Activated B cell treated with CpG ODN at 0.5 μM for 24 hours (primary cell): Measurements from ENCODE around the gene TMEM212. TPM values are rescaled to one million over a fixed set of nuclear protein-coding genes. Genes with fewer than 3 reads are reported as not detected.
A peak's percentile ranks its signal among the peaks of the same experiment; 100 is the strongest.

Source experiments
- ATAC-seq: fragments of 200-7000 bp; cut with Tn5 transposase; one replicate; pipeline ENCODE4 v1.10.0; 2021; ENCODE audit warnings: low read depth, mild to moderate bottlenecking, moderate library complexity
- CTCF ChIA-PET: fragments of 350-600 bp; sonication (Branson Sonifier 250); formaldehyde crosslinking; loops from one replicate; lab custom pipeline; 2021; ENCODE audit warnings: antibody characterized with exemption; lab: Charles Lee
- POLR2A ChIA-PET: fragments of 350-600 bp; sonication (Branson Sonifier 250); formaldehyde crosslinking; loops from one replicate; lab custom pipeline; 2021; ENCODE audit warnings: antibody characterized with exemption; lab: Charles Lee
- DNase-seq: peaks from one replicate; pipeline ENCODE4 v3.0.0; 2022
- H3K27ac Mint-ChIP-seq: one replicate; pipeline ENCODE4 v1.8.0; 2020; ENCODE audit warnings: mixed read lengths
- H3K27me3 Mint-ChIP-seq: one replicate; pipeline ENCODE4 v1.8.0; 2021; ENCODE audit warnings: mixed read lengths
- H3K36me3 Mint-ChIP-seq: one replicate; pipeline ENCODE4 v1.8.0; 2021; ENCODE audit warnings: low read depth, mixed read lengths
- H3K4me1 Mint-ChIP-seq: one replicate; pipeline ENCODE4 v1.8.0; 2021; ENCODE audit warnings: mixed read lengths
- H3K4me3 Mint-ChIP-seq: one replicate; pipeline ENCODE4 v1.8.0; 2020; ENCODE audit warnings: mild to moderate bottlenecking, mixed read lengths
- H3K9me3 Mint-ChIP-seq: one replicate; pipeline ENCODE4 v1.8.0; 2020; ENCODE audit warnings: mixed read lengths
- CTCF ChIP-seq: fragments of 200-600 bp; IDR thresholded peaks from one replicate; pipeline ENCODE4 v1.8.0; 2022; ENCODE audit warnings: antibody characterized with exemption, mild to moderate bottlenecking
- intact Hi-C: fragments of 100-400 bp; cut with micrococcal nuclease; formaldehyde crosslinking; loops from one replicate; pipeline ENCODE4 v1.15.1; 2024
- total RNA-seq: library from RNA; stranded (reverse); gene quantifications from 2 replicates; pipeline ENCODE4 v1.2.3, GENCODE V29; 2022

TMEM212 gene
- total RNA-seq, 1 donor from 2014 or later: not detected

- Mint-ChIP-seq H3K27me3 (peaks cover 34% of the 10 kb centered on the region), H3K9me3 (no peaks in the 10 kb centered on the region), H3K27ac (no peak within 1 kb of the TSS), H3K4me1 (peaks cover 14% of the 10 kb centered on the region), H3K4me3 (peak within 1 kb of the TSS; percentile 64), H3K36me3 (no peaks in the 10 kb centered on the region)
- CTCF ChIA-PET: no interaction called here
- no peak for DNase-seq
- TF ChIP-seq CTCF: no peak
- no peak for ATAC-seq
- POLR2A ChIA-PET: no interaction called here
- intact Hi-C loops: no loop called here
Observed at GRCh38 chr3:171809861-171810628, 33.1 kb upstream of the TMEM212 start, which contains the start of gene PLD1. Gene PLD1, minus strand, starts transcription at chr3:171810483. Its CDS starts 72,432 bp downstream, at chr3:171738051.

DNA sequence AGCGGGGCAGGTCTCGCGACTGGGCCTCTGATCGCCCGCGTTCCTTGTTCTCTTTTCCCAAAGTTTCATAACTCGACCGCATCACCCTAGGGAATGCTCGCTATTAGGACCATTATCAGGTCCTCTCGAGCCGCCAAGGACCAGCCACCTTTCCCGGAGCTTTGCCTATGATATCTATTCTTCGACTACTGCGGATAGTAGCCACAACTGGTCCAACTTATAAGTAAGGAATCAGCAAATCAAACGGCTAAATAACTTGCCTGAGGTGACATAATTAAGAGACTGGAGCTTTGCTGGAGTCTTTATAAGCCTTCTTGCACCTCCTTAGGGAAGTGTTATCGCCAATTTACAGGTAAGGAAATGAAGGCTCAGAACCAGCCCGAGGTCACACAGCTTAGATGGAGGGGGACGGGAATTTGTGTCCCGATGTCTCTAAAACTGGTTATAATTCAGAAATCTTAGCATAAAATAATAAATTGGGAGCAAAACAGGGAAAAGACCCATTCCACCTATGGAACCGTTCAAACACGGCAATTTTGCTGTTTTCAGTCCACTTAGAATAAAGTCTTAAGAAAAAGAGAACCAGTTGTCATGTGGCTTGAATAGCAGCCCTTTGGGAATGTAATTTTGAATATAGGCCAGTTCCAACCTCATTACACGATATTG lies 32.4 kb upstream of the TMEM212 start:
- ChIA-PET POLR2A (no interaction called here), CTCF (no interaction called here)
- DNase-seq (no peak), ATAC-seq (no peak)
- no peak for TF ChIP-seq CTCF
- intact Hi-C loops: no loop called here
- Mint-ChIP-seq H3K4me3 (no peak overlapping the region), H3K27ac (no peak overlapping the region), H3K36me3 (no peaks in the 10 kb centered on the region), H3K4me1 (peaks cover 14% of the 10 kb centered on the region), H3K9me3 (no peaks in the 10 kb centered on the region), H3K27me3 (peaks cover 34% of the 10 kb centered on the region)

GRCh38 chr3:171811295-171811912 lies 31.7 kb upstream of the TMEM212 start:
- ChIA-PET POLR2A (no interaction called here), CTCF (no interaction called here)
- intact Hi-C loops: no loop called here
- Mint-ChIP-seq H3K27me3 (peaks cover 34% of the 10 kb centered on the region), H3K4me3 (no peak overlapping the region), H3K9me3 (no peaks in the 10 kb centered on the region), H3K36me3 (no peaks in the 10 kb centered on the region), H3K27ac (no peak overlapping the region), H3K4me1 (peaks cover 14% of the 10 kb centered on the region)
- TF ChIP-seq CTCF: no peak
- no peak for DNase-seq
- ATAC-seq: no peak

- H3K9me3 Mint-ChIP-seq: no peaks in the 10 kb centered on the region
- DNase-seq (no peak), ATAC-seq (no peak)
- ChIA-PET CTCF (no interaction called here), POLR2A (no interaction called here)
- peaks cover 33% of the 10 kb centered on the region for H3K27me3 Mint-ChIP-seq
- no peak overlapping the region for H3K27ac Mint-ChIP-seq
- peaks cover 14% of the 10 kb centered on the region for H3K4me1 Mint-ChIP-seq
- intact Hi-C loops: no loop called here
- no peak for TF ChIP-seq CTCF
- no peaks in the 10 kb centered on the region for H3K36me3 Mint-ChIP-seq
- no peak overlapping the region for H3K4me3 Mint-ChIP-seq
Observed at GRCh38 chr3:171811913-171812335, 31.2 kb upstream of the TMEM212 start.

DNA sequence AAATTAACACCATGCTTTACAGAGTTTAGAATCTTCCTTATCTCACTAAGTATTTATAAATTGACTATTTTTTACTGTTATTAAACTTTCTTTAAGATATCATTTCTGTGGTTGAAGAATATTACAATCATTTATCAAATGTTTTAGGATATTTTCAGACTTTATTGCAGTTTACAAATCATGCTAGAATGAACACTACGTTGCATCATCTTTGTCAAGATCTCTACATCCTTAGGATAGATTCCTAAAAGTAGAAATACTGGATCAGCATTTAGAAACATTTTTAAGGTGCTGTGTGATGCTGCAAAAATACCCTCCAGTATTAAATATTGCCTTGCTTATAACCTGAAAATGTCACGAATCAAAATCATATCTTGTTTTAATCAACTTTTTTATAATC lies 30.3 kb upstream of the TMEM212 start:
- Mint-ChIP-seq H3K4me1 (peaks cover 14% of the 10 kb centered on the region), H3K36me3 (no peaks in the 10 kb centered on the region), H3K4me3 (no peak overlapping the region), H3K27ac (no peak overlapping the region), H3K27me3 (peaks cover 27% of the 10 kb centered on the region), H3K9me3 (no peaks in the 10 kb centered on the region)
- ATAC-seq (no peak), DNase-seq (no peak)
- ChIA-PET POLR2A (no interaction called here), CTCF (no interaction called here)
- intact Hi-C loops: no loop called here
- no peak for TF ChIP-seq CTCF
